KBM-7 (cell line): Measurements from ENCODE around the gene EHD3.

ENCODE experiments used
- DNase-seq: peaks from one replicate; pipeline ENCODE4 v3.0.0-alpha.2; 2015
- in situ Hi-C: fragments of 300-500 bp; cut with MboI; formaldehyde crosslinking; loops from 2 replicates; pipeline ENCODE4 v1.14.3; 2020; ENCODE audit warnings: low sequenced_read_pairs, low pct_unique_long_range_greater_than_20kb, mixed read lengths

EHD3 gene

DNA sequence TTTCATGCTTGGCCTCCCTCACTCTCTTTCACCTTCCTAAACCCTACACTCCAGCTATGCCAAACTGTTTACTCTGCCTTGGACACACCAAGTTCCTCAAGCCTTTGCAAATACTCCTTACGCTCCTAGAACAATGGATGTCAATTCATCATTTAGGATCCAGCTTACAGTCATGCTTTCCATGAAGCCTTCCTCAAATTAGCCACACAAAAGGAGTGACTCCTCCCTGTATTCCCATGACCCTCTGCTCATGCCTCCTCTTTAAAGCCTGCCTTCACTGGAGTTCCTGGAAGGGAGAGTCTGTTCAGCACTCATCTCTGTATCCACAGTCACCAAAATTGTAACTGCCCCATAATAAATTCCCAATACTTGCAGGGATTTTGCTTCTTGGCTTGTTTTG lies 721 bp upstream of the EHD3 start:
- no peak for DNase-seq
- in situ Hi-C loops: no loop called here

DNA sequence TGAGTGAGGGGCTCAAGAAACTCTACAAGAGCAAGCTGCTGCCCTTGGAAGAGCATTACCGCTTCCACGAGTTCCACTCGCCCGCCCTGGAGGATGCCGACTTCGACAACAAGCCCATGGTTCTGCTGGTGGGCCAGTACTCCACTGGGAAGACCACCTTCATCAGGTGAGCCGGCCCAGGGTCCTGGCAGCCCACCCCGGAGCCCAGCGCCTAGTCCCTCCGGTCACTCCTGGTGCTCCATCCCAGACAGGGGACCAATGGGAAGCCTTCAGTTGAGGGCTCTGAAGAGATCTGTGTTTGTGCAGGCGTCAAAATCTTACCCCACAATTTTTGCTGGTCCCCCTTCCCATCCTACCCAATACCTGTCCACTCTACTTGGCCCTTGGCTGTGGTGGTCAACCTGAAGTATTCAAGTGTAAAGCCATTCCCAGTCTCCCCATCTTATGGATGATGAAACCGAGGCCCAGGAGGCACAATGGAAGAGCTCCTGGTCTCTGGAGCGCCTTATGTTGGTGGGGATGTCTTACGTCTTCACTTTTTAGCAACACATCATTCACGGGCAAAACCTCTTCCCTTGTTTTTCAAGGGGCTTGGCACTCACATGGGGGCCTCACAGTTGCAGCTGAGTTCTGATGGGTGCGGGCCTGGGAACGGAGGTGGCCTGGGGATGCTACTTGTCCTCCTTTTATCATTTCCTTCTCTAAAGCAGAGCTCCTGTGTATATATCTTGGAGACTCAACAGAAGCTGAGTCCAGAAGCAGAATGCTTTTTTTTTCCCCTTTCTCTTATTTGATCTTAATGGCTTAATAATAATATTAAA lies 941 bp downstream of the EHD3 start:
- in situ Hi-C loops: no loop called here

DNA sequence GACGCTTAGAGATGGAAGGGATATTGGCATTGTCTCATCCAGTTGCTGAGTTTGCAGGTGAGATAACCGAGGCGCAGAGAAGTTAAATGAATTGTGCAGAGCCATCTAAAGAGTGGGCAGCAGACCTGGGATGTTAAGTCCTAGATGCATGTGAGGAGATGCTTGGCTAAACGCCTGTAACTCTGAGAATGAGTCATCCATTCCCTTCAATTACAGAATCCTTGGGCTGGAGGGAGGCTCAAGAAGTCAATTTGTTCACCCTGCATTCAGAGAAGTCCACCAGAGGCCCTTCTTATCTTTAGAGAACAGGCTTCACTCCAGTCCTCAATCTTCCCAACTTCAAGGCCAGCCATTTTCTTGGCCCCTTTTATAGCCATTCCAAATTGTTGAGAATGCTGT lies 1.6 kb downstream of the EHD3 start:
- in situ Hi-C loops: no loop called here
- DNase-seq: no peak

More for the DNA sequence above, 941 bp downstream of the EHD3 start:
- DNase-seq: no peak

DNA sequence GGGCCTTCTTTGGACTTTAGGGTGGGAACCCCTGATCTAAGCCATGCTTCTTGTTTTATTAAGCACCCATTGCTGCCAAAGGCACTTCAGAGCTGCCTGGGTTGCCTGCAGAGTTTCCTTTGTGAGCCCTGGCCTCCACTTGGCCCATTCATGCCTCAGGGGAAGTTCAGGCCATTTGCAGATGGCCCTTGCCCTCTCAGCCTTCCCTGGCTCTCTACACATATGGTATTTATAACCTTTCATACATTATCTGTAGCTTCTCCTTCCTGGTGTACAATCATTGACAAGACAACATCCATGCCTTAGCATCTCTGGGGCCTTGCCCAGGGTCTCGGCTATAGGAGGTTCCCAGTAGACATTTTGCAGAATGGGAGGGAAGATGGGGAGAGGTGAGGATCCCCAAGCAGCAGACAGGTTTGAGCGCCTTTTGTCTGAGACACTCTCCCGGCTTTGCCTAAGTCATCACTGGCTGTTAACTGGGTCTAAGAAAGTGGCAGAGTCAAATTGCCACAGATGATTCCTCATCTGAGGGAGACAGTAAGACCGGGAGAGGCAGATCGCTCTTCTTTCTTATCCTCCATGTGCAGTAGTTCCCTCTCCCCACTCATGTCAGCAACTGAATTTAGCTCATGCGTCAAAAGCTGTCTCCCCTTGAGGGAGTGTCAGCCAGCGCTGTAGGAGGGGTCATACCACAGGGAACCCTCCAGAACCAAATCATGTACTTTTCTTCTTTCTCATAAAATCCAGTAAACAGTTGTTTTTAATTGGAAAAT lies 2.7 kb downstream of the EHD3 start:
- no peak for DNase-seq
- in situ Hi-C loops: no loop called here

DNA sequence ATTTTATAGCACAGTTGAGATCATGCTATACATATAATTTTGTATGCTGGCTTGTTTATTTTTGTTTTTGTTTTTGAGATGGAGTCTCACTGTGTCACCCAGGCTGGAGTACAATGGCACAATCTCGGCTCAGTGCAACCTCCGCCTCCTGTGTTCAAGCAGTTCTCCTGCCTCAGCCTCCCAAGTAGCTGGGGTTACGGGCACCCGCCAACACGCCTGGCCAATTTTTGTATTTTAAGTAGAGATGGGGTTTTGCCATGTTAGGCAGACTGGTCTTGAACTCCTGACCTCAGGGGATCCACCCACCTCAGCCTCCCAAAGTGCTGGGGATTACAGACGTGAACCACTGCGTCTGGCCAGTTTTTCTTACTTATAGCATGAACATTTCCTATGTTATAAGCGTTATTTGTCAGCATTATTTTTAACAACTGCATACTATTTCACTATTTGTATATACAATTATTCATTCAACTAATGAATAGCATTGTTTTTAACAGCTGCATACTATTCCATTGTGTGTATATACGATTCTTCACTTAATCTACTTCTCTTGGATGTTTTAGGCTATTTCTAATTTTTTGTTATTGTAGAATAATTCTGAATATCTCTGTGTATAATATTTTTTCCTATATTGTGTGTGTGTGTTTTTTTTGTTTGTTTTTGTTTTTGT lies 3.5 kb downstream of the EHD3 start:
- no peak for DNase-seq
- in situ Hi-C loops: no loop called here

DNA sequence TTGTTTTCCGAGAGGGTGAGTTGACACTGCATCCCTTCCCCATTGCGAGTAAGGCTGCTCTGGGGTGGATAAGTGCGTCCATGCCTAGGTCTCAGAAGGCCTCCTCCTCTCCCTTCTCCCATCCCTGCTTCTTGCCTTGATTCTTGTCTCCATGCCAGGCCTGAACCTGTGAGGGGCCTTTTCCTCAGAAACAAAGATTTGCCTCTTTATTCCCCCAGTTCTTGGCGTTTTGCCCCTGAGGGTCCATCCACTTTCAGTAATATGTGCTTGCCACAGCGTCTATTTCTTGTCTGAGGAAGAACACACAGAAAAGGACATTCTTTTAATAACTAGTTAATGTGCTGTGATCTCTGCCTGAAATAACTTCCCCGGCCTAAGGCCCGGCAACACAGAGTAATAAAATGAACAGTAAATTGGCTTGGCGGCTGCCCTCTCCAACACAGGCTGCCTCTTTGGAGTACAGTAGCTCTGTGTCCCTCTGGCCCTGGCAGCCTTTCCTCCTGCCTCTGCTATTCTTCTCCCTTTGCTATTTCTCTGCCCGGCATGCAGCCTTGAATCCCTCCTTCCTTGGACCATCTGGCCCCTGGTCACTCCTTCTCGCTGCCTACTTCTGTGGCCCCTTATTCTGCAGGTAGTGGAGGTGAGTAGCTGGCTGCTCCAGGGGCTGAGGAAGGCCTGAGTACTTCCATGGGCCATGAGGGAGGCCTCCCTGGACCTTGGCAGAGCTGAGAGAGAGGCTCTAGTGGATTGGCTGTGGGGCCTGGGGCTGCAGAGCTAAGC lies 4.4 kb downstream of the EHD3 start:
- DNase-seq: no peak
- in situ Hi-C loops: no loop called here

DNA sequence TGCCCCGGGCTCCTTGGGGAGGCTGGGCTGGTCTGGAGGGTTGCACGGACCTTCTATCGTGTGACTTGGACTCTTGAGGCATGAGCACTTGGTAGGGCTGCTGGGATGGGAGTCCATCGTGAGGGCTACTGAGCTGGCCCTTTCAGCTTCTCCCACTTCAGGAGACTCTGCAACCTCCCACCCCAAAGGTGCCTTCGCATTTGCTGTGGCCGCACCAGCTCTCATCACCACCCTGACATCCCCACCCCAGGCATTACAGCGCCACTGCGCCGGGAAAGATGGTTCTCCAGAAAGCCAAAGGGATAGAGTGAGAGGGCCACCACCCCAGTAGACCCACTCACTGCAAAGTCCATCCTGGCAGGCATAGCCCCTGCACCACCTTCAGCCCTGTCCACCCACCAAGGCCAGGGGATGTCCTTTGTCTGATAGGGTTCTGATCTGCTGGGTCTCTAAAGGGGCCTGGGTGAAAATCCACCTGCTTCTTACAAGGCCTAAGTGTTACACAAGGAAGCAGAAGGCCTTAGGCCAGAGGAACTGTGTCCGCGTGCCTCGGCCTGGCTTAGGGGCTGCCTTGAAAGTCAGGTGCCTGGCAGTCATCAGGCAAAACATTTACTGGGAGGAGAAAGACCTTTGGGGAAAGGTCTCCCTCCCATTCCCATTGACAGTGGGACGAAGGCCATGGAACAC lies 5.1 kb downstream of the EHD3 start:
- no peak for DNase-seq
- in situ Hi-C loops: no loop called here

DNA sequence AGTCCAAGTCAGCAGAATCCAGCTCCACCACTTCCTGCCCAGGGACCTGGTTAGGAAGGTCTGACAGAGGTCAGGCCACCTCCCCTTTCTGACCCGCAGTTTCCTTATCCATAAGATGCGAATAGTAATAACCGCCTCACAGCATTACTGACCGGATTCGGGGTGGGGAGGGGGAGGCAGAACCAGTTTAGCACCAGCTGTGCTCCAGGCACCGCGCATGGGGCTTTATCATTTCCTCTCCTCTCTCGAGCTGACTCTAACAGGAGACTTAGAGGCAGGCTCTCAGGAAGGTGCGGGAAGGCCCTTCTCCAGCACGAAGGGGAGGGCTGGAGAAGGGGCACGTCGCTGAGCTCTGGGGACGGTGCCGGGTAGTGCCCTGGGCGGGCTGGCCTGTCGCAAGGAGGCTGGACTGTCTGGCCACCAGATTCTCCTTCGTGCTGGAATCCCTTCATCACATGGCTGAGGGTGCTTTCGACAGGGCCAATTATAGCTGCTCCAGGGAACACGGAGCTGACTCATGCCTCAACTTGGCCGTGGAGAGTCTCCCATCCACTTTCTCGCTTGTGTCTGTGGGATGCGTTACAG lies 5.7 kb downstream of the EHD3 start:
- DNase-seq: no peak
- in situ Hi-C loops: no loop called here

DNA sequence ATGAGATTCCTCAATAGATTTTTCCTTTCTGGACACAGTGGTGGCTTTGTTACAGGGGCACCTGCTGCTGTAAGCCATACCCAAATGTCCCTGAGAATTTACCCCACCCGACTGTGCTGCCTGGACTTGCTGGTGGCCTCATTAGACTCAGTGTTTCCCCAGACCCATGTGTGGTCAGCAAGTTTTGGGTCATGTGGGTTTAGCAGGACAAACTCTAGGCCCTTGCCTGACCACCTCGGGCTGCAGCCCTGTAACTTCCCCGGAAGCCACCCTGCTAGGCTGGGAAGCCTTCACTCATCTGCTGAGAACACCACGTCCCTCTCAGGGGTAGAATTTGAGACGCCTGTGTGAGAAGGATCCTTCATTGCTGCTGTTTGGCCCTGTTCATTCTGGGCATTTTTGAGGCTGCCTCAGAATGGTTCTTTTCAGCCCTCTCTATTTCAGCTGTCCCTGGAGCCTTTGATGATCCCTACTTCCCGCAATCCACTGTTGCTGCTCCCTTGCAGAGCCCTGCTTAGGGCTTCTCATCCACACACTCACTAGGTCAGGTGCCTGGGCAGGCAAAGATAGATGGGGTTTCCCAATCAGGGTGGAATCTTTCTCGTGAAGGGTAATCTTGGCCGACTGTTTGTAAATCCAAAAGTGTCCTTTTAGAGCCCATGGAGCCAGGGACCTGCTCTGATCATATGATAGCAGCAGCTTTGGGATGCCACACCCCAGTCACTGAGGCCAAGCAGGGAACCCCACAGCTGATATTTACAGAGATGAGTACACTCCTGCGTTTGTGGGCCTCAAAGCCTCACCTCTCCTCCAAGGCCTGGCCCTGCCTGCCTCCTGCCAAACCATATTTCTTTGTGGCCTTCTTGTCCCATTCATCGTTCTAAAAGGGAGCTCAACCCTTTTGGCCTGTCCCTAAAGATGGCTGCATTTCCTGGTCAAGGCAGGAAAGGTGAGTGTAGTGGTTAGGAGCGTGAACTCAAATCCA lies 6.7 kb downstream of the EHD3 start:
- in situ Hi-C loops: no loop called here
- DNase-seq: no peak

DNA sequence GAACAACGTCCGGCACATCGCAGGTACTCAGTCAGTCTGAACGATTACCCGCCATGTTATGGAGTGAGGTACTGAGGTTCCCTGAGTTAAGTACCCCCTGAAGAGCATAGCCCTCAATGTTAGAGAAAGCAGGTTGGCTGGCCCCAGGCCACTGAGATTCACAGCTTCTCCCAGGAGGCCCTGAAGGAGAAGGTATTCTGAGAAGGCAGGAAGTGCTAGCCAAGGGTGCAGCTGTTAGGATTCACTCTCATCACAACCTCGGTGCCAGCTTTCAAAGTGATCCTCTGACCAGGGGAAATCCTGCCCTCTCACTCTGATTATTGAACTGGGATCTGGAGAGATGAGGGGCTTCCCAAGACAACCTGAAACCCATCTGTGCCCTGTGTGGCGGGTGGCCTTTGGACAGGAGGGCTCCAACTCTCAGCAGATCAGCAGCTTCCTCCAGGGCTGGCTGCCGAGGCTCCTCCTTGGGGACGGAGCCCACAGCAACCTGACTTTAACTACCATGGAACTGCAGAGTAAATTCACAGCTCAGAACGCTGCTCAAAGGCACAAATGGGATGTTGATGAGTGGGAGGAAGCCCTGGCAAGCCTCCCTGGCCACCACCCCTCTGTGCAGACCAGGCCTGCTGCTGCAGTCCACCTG lies 7.8 kb downstream of the EHD3 start:
- in situ Hi-C loops: no loop called here
- DNase-seq: no peak

DNA sequence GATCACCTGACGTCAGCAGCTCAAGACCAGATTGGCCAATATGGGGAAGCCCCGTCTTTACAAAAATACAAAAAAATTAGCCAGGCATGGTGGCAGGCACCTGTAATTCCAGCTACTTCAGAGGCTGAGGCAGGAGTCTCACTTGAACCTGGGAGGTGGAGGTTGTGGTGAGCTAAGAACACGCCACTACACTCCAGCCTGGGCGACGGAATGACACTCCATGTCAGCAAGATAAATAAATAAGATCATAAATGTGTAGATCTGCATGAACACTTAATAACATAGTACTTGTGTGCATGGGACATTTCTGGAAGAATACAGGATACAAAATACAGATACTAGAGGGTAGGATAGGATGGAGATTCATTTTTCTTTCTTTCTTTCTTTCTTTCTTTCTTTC lies 9.1 kb downstream of the EHD3 start:
- in situ Hi-C loops: no loop called here
- no peak for DNase-seq

DNA sequence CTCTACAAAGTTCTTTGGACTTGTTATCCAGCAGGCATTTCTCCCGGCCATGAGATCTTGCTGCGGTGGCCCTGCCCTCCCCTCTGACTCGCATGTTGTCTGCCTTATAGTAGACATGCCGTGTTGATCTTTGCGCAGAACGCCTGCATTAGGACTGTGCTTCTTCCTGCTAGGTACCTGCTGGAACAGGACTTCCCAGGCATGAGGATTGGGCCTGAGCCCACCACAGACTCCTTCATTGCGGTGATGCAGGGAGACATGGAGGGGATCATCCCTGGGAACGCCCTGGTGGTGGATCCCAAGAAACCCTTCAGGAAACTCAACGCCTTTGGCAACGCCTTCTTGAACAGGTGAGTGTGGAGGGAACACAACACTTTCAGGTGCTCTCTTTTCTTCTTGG lies 10.1 kb downstream of the EHD3 start:
- DNase-seq: no peak
- in situ Hi-C loops: no loop called here

DNA sequence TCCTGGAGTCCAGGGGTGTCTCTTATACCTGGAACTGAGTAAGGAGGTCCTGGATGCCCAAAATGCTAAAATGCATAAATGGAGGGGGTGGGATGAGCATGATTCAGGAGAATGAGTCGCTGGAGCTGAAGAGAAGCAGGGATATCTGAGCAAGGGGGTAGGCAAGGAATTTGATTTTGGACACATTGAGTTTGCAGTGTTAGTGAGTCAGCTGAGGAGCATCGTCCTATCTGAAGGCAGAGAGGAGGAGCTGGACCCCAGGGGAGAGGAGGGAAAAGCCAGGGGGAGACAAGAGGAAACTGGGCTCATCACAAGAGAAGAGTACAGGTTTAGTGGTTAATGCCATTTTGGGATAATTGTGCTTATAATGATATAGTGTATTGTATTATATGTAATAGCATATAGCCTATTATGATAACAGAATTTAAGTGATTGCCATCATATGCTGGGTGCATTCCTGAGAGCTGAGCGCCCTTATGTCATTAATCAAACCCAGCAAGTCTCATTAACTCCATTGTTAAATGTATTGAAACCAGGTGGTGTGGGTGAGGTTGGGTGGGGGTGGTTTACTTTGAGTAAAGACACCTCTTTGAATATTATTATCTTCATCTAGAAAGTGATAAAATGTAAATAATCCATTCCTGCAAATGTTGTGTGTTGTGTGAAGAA lies 12.4 kb downstream of the EHD3 start:
- in situ Hi-C loops: no loop called here
- no peak for DNase-seq

DNA sequence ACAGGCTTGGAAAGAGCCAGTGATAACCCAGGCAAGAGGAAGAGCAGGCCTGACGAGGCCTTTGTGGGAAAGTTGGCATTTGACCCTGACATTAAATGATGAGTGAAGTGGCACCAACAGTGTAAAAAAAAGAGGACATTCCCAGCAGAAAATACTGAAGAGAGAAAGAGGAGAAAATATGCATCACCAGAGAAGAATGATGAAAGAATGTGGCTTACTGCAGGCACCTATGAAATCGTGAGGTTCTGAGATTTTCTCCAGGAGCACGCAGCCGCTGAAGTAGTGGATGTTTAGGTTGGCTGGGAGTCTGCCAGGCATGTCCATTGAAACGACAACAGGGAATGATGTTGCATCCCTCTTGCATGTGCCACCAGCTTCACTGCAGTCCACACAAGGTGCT lies 13.8 kb downstream of the EHD3 start:
- in situ Hi-C loops: no loop called here
- no peak for DNase-seq

DNA sequence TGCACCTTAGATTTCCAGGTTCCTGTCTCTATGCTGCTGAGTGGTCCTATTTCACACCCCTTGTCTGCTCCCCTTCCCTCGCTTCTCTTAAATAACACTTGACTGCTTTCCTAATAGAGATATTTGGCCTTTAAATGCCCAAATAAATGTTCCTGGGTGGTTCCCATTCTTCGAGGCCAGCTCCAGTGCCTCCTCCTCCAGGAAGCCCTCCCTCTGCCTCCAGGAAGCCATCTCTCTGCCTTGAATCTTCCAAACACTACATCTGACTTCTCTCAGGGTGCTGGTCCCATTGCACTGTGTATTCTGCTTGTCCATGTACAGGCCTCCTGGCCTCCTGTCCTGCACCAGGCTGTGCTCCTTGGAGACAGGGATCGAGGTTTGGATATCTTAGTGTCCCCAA lies 14.2 kb downstream of the EHD3 start:
- in situ Hi-C loops: no loop called here
- no peak for DNase-seq

DNA sequence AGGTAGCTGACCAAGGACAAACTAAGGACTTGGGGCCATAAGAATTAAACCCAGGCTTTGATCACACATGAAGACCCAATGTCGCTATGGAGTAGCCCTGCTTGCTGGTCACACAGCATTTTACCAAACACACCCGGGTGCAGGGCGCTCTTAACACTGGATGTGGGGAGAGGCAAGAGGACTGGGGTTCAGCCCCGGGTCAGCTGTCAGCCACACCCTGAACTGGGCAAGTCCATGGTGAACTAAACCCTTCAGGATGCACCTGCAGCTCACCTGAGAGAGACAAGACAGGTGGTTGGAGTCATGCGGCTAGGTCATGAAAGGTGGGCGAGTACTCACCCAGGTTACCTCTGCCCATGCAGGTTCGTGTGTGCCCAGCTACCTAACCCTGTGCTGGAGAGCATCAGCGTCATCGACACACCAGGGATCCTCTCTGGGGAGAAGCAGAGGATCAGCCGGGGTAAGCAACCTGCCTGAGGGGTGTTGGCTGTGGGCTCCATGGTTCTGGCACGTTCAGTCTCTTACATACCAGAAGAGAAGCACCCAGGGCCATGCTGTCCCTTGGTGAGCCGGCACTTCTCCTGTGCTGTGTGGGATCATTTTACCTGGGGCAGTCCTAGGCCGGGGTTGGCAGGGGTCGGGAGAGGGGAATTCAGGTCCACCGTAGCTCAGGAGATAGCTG lies 15.2 kb downstream of the EHD3 start:
- DNase-seq: no peak
- in situ Hi-C loops: no loop called here
